Mesodermal cell (in vitro differentiated cells): ENCODE measurements around the gene AUNIP. TPM values are rescaled to one million over a fixed set of nuclear protein-coding genes. Genes with fewer than 3 reads are reported as not detected.

Source experiments
- H3K27ac ChIP-seq: 2 replicates; pipeline ENCODE4 v1.7.0; 2013; ENCODE audit warnings: mild to moderate bottlenecking, low read depth, low read length, moderate library complexity; ENCODE audit not compliant: severe bottlenecking
- H3K36me3 ChIP-seq: 2 replicates; pipeline ENCODE4 v1.7.1; 2013; ENCODE audit warnings: mild to moderate bottlenecking, low read length, moderate library complexity; ENCODE audit not compliant: control insufficient read depth, insufficient read depth
- H3K4me1 ChIP-seq: one replicate; pipeline ENCODE4 v1.7.1; 2013; ENCODE audit warnings: mild to moderate bottlenecking, low read length; ENCODE audit not compliant: insufficient read depth, control insufficient read depth, poor library complexity, severe bottlenecking
- H3K4me3 ChIP-seq: 2 replicates; pipeline ENCODE4 v1.7.0; 2013; ENCODE audit warnings: low read length, control low read depth, mild to moderate bottlenecking; ENCODE audit not compliant: insufficient read depth, poor library complexity, severe bottlenecking; ENCODE audit errors: extremely low read depth
- H3K9me3 ChIP-seq: 2 replicates; pipeline ENCODE4 v1.7.1; 2013; ENCODE audit warnings: mild to moderate bottlenecking, low read length, moderate library complexity; ENCODE audit not compliant: control insufficient read depth
- WGBS, 2 experiments: methylation state at CpG; one replicate each; pipeline ENCODE4 v1.1.5; 2013; ENCODE audit warnings: missing lambda C conversion rate in 2 of 2; ENCODE audit not compliant: insufficient coverage in 2 of 2; 5-methylcytosine and 5-hydroxymethylcytosine counted together
- polyA plus RNA-seq, 2 experiments: library from polyadenylated mRNA; stranded (reverse); fragments of 50-300 nt; gene quantifications; one replicate each; pipeline ENCODE4 v1.2.3, GENCODE V29; 2013

The AUNIP gene
- polyA plus RNA-seq (2013, experiment 1 of 2), result 5.8 TPM
- 4.0 TPM for polyA plus RNA-seq (2013, experiment 2 of 2)

- no peaks in the 10 kb centered on the region for H3K9me3 ChIP-seq
- H3K27ac ChIP-seq, result peak within 1 kb of the TSS; percentile 66
- 0 to 1% methylated on average over 65 to 74 of the region's 77 CpGs for WGBS, 2 experiments
Measured at GRCh38 chr1:25858906-25859789, at the start of gene AUNIP. TSS of gene AUNIP (minus strand) at chr1:25859457. CDS start at chr1:25859357, 100 bp downstream.

GRCh38 chr1:25909040-25909439 lies 49.8 kb upstream of the AUNIP start:
- H3K4me1 ChIP-seq, result peaks cover 12% of the 10 kb centered on the region
- H3K36me3 ChIP-seq, result peaks cover 7% of the 10 kb centered on the region
- no peak overlapping the region for H3K4me3 ChIP-seq

More at GRCh38 chr1:25858906-25859789, at the start of gene AUNIP:
- Histone ChIP-seq H3K36me3 (peaks cover 14% of the 10 kb centered on the region), H3K4me3 (peak within 1 kb of the TSS; percentile 78), H3K4me1 (peaks cover 14% of the 10 kb centered on the region)

GRCh38 chr1:25908161-25908560 lies 48.9 kb upstream of the AUNIP start:
- Histone ChIP-seq H3K4me3 (no peak overlapping the region), H3K27ac (no peak overlapping the region)
- 100% methylated on average over 1 of the region's 1 CpG for whole genome bisulfite sequencing, 2 experiments

More at GRCh38 chr1:25909040-25909439, 49.8 kb upstream of the AUNIP start:
- Histone ChIP-seq H3K9me3 (no peaks in the 10 kb centered on the region), H3K27ac (no peak overlapping the region)
- 73 to 76% methylated on average over 9 to 10 of the region's 10 CpGs for WGBS, 2 experiments

GRCh38 chr1:25907601-25908000 lies 48.3 kb upstream of the AUNIP start:
- peaks cover 21% of the 10 kb centered on the region for H3K36me3 ChIP-seq
- H3K9me3 ChIP-seq, result no peaks in the 10 kb centered on the region
- H3K4me3 ChIP-seq, result no peak overlapping the region
- H3K4me1 ChIP-seq, result peaks cover 19% of the 10 kb centered on the region
- H3K27ac ChIP-seq, result no peak overlapping the region
- whole genome bisulfite sequencing, 2 experiments, result 98 to 100% methylated on average over 5 of the region's 6 CpGs

More at GRCh38 chr1:25908161-25908560, 48.9 kb upstream of the AUNIP start:
- Histone ChIP-seq H3K36me3 (peaks cover 16% of the 10 kb centered on the region), H3K4me1 (peaks cover 19% of the 10 kb centered on the region), H3K9me3 (no peaks in the 10 kb centered on the region)

GRCh38 chr1:25906644-25907300 lies 47.5 kb upstream of the AUNIP start:
- Histone ChIP-seq H3K27ac (no peak overlapping the region), H3K9me3 (no peaks in the 10 kb centered on the region), H3K36me3 (peaks cover 30% of the 10 kb centered on the region), H3K4me1 (peaks cover 14% of the 10 kb centered on the region), H3K4me3 (peak overlapping the region; percentile 65)
- WGBS, 2 experiments, result 65 to 82% methylated on average over 6 to 34 of the region's 34 CpGs

GRCh38 chr1:25905680-25906643 lies 46.7 kb upstream of the AUNIP start, which contains the start of gene STMN1:
TSS of gene STMN1 (minus strand) at chr1:25906419. CDS start at chr1:25904676, 1,743 bp downstream.
- H3K4me1 ChIP-seq, result peaks cover 14% of the 10 kb centered on the region
- H3K27ac ChIP-seq, result peak within 1 kb of the TSS; percentile 93
- no peaks in the 10 kb centered on the region for H3K9me3 ChIP-seq
- H3K36me3 ChIP-seq, result peaks cover 38% of the 10 kb centered on the region
- 1% methylated on average over 52 to 68 of the region's 102 CpGs for WGBS, 2 experiments
- peak within 1 kb of the TSS; percentile 65 for H3K4me3 ChIP-seq

GRCh38 chr1:25904943-25905679 lies 45.9 kb upstream of the AUNIP start:
- Histone ChIP-seq H3K9me3 (no peaks in the 10 kb centered on the region), H3K4me1 (peaks cover 18% of the 10 kb centered on the region), H3K4me3 (peak overlapping the region; percentile 65), H3K27ac (peak overlapping the region; percentile 62), H3K36me3 (peaks cover 46% of the 10 kb centered on the region)
- 0% methylated on average over 6 to 11 of the region's 34 CpGs for WGBS, 2 experiments

- 92 to 100% methylated on average over 2 to 3 of the region's 3 CpGs for WGBS, 2 experiments
- H3K9me3 ChIP-seq, result no peaks in the 10 kb centered on the region
- H3K27ac ChIP-seq, result no peak overlapping the region
- H3K36me3 ChIP-seq, result peaks cover 57% of the 10 kb centered on the region
- peak overlapping the region; percentile 65 for H3K4me3 ChIP-seq
- peaks cover 18% of the 10 kb centered on the region for H3K4me1 ChIP-seq
Measured at GRCh38 chr1:25903986-25904385, 44.7 kb upstream of the AUNIP start.

- Histone ChIP-seq H3K36me3 (peaks cover 73% of the 10 kb centered on the region), H3K27ac (no peak overlapping the region), H3K4me3 (no peak overlapping the region), H3K9me3 (no peaks in the 10 kb centered on the region), H3K4me1 (peaks cover 13% of the 10 kb centered on the region)
- 100% methylated on average over 2 of the region's 3 CpGs; no CpG with 5 or more reads in 1 of the 2 experiments for WGBS, 2 experiments
Measured at GRCh38 chr1:25902462-25902861, 43.2 kb upstream of the AUNIP start.
